ENCODE measurements around the gene TBL1X. TPM values are rescaled to one million over a fixed set of nuclear protein-coding genes. Genes with fewer than 3 reads are reported as not detected.

The TBL1X gene
- total and polyA plus RNA-seq, 2 experiments from 2014 or later, result 8.7 to 26.9 TPM

- no peaks in the 10 kb centered on the region for H4K20me1 ChIP-seq (replicated peaks; ENCODE audit: insufficient read depth)
- H3K36me3 ChIP-seq (ENCODE audit: insufficient read depth), result no peaks in the 10 kb centered on the region
- no peak overlapping the region for H3K4me3 Mint-ChIP-seq
- no peak overlapping the region for H2AFZ ChIP-seq
- no peak overlapping the region for H3K27ac ChIP-seq (ENCODE audit: low read depth)
- no peak overlapping the region for H3K27ac Mint-ChIP-seq
- H3K79me2 ChIP-seq (replicated peaks; ENCODE audit: insufficient read depth), result no peaks in the 10 kb centered on the region
- H3K36me3 Mint-ChIP-seq (ENCODE audit: low read depth), result no peaks in the 10 kb centered on the region
- TF ChIP-seq CREB1 (CRISPR knock-in tag; IDR thresholded peaks at IDR 0.05; ENCODE audit: low read depth), result no peak
- TF ChIP-seq ETS1 (IDR thresholded peaks at IDR 0.05), result no peak
- TF ChIP-seq CTCF (conservative IDR thresholded peaks at IDR 0.05; ENCODE audit: low read depth in 2 of 2), result no peak
- TF ChIP-seq REST (IDR thresholded peaks at IDR 0.05; ENCODE audit: unreplicated experiment), result no peak
- TF ChIP-seq EZH2phosphoT487 (IDR thresholded peaks at IDR 0.05; ENCODE audit: unreplicated experiment), result no peak
- TF ChIP-seq ZNF462 (CRISPR knock-in tag; IDR thresholded peaks at IDR 0.05), result no peak
- no peak for TF ChIP-seq POLR2AphosphoS5 (IDR thresholded peaks at IDR 0.05; ENCODE audit: low read depth)
- TF ChIP-seq ZNF331 (CRISPR knock-in tag; IDR thresholded peaks at IDR 0.05; ENCODE audit: low read depth), result no peak
- no peak for TF ChIP-seq STAT1 (IDR thresholded peaks at IDR 0.05; ENCODE audit: unreplicated experiment)
- TF ChIP-seq JUNB (IDR thresholded peaks at IDR 0.05; ENCODE audit: unreplicated experiment), result no peak
- TF ChIP-seq EZH2 (IDR thresholded peaks at IDR 0.05; ENCODE audit: low read depth, unreplicated experiment), result no peak
- TF ChIP-seq ZNF114 (CRISPR knock-in tag; IDR thresholded peaks at IDR 0.05), result no peak
- TF ChIP-seq NANOG (IDR thresholded peaks at IDR 0.05; ENCODE audit: borderline replicate concordance), result no peak
- no peak overlapping the region for H3K4me3 ChIP-seq
- no peaks in the 10 kb centered on the region for H3K27me3 ChIP-seq (ENCODE audit: insufficient read depth)
- H3K27me3 Mint-ChIP-seq (ENCODE audit: insufficient read depth, low read depth, poor library complexity), result peaks cover 6% of the 10 kb centered on the region
- H3K4me1 ChIP-seq (ENCODE audit: insufficient read depth), result no peaks in the 10 kb centered on the region
- DNase-seq (ENCODE audit: low spot score) (no peak), ATAC-seq (no peak)
- H3K9me2 ChIP-seq (ENCODE audit: insufficient read depth), result no peaks in the 10 kb centered on the region
- H3K9me3 Mint-ChIP-seq, result no peaks in the 10 kb centered on the region
- H3K4me2 ChIP-seq, result no peak overlapping the region
- no peaks in the 10 kb centered on the region for H3F3A ChIP-seq (replicated peaks; ENCODE audit: low read depth)
- peaks cover 3% of the 10 kb centered on the region for H3K4me1 Mint-ChIP-seq
Observed at GRCh38 chrX:9447906-9448305, 17.0 kb upstream of the TBL1X start.

All from GM23338 (cell line).